Stomach smooth muscle (tissue), 2 donors: ENCODE measurements around the gene AARS2.

Experiments used
- H3K27ac ChIP-seq: one replicate; pipeline ENCODE4 v1.7.0; 2013; ENCODE audit warnings: mild to moderate bottlenecking, low read length, inconsistent platforms
- H3K27me3 ChIP-seq, 2 donors: one replicate each; pipeline ENCODE4 v1.7.0; 2013; ENCODE audit warnings: low read length in 2 of 2; ENCODE audit not compliant: insufficient read depth in 2 of 2, control insufficient read depth in 1 of 2
- H3K36me3 ChIP-seq, 2 donors: one replicate each; pipeline ENCODE4 v1.7.0; 2013; ENCODE audit warnings: low read length in 2 of 2; ENCODE audit not compliant: control insufficient read depth in 2 of 2, insufficient read depth in 2 of 2
- H3K4me1 ChIP-seq: one replicate; pipeline ENCODE4 v1.7.0; 2013; ENCODE audit warnings: low read length; ENCODE audit not compliant: control insufficient read depth, insufficient read depth
- H3K4me3 ChIP-seq, 2 donors: one replicate each; pipeline ENCODE4 v1.7.0; 2013; ENCODE audit warnings: low read length in 2 of 2
- H3K9ac ChIP-seq, 2 donors: one replicate each; pipeline ENCODE4 v1.7.0; 2013; ENCODE audit warnings: low read length in 2 of 2, mild to moderate bottlenecking in 1 of 2
- H3K9me3 ChIP-seq, 2 donors: one replicate each; pipeline ENCODE4 v1.7.0; 2013; ENCODE audit warnings: low read length in 2 of 2; ENCODE audit not compliant: control insufficient read depth in 2 of 2
- donor health status: healthy.
- donor health status: Pancreatic carcinoma.

The AARS2 gene

GRCh38 chr6:44310241-44310640, 2.9 kb downstream of the AARS2 start:
- Histone ChIP-seq H3K9ac (no peak overlapping the region), H3K4me1 (peaks cover 7% of the 10 kb centered on the region), H3K27ac (no peak overlapping the region), H3K9me3 (no peaks in the 10 kb centered on the region), H3K27me3 (no peaks in the 10 kb centered on the region), H3K4me3 (no peak overlapping the region), H3K36me3 (peaks cover 22 to 39% of the 10 kb centered on the region in 2 donors)

DNA sequence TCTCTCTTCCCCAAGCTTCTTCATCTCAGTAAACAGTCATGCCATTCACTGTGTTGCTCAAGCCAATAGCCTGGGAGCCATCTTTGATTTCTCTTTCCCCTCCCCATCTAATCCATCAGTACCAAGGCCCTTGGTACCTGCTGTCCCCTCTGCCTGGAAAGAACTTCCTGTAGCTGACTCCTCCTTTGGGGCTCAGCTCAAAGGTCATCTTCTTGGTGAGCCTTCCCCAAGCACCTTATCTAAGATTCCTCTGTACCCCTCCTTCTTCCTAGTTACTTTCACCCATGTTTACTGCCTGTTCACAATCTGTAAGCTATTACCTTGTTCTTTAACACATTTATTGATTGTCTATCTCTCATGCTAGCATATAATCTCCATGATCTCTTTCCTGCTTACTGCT, 3.5 kb downstream of the AARS2 start:
- Histone ChIP-seq H3K27ac (no peak overlapping the region), H3K9ac (no peak overlapping the region), H3K4me1 (peaks cover 7% of the 10 kb centered on the region), H3K36me3 (peaks cover 22 to 43% of the 10 kb centered on the region in 2 donors), H3K27me3 (no peaks in the 10 kb centered on the region), H3K4me3 (no peak overlapping the region), H3K9me3 (no peaks in the 10 kb centered on the region)

- H3K4me1 ChIP-seq: peaks cover 7% of the 10 kb centered on the region
- no peak overlapping the region for H3K9ac ChIP-seq
- no peak overlapping the region for H3K4me3 ChIP-seq
- H3K9me3 ChIP-seq: no peaks in the 10 kb centered on the region
- H3K27ac ChIP-seq: no peak overlapping the region
- no peaks in the 10 kb centered on the region for H3K27me3 ChIP-seq
- H3K36me3 ChIP-seq: peaks cover 22 to 47% of the 10 kb centered on the region in 2 donors
Observed at GRCh38 chr6:44309092-44309491, 4.1 kb downstream of the AARS2 start.

DNA sequence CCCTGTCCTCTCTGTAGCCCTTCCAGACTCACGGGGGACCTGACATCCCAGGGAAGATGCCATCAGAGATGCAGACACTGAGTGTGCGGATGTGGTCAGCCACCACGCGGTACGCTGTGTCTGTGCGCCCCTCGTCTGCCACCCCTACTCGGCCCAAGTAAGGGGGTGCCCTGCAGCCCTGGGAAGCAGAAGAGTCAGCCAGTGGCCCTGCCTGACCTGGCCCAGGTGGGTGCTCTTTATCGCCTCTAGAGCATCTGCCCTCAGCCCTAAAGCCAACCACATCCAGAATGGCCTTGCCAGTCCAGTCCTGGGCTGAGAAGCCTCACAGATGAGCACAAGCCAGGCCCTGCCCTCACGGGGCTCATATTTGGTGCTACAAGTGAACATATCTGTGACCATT, 5.9 kb downstream of the AARS2 start:
- H3K4me1 ChIP-seq: peaks cover 3% of the 10 kb centered on the region
- H3K9me3 ChIP-seq: no peaks in the 10 kb centered on the region
- H3K9ac ChIP-seq: no peak overlapping the region
- no peaks in the 10 kb centered on the region for H3K27me3 ChIP-seq
- H3K36me3 ChIP-seq: peaks cover 40 to 62% of the 10 kb centered on the region in 2 donors
- no peak overlapping the region for H3K27ac ChIP-seq
- H3K4me3 ChIP-seq: no peak overlapping the region

GRCh38 chr6:44306710-44307109, 6.4 kb downstream of the AARS2 start:
- Histone ChIP-seq H3K36me3 (peaks cover 42 to 66% of the 10 kb centered on the region in 2 donors), H3K27ac (no peak overlapping the region), H3K27me3 (no peaks in the 10 kb centered on the region), H3K9ac (no peak overlapping the region), H3K4me1 (no peaks in the 10 kb centered on the region), H3K4me3 (no peak overlapping the region), H3K9me3 (no peaks in the 10 kb centered on the region)

DNA sequence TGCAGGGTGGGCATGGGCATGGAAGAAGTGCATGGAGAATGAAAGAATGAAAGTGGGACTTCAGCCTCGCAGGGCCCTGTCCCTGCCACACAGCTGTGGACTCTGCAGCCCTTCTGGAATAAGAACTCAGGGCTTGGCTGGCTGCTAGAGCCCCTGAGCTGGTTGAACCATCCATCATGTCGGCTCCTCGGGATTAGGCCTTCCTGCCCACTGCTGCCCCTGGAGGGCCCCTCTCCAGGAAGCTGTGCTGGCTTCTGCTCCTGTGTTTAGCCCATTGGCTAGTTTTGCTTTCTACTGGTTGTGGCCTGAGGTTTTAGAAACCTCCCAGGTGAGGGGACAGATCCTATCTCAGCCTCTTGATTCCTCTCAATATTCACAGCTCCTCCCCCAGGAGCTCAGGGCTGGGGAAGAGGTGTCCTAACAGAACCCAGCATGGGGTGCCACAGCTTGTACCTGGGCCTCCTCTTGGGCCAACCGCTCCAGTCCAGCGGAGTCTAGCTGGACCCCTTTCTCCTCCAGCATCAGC, 7.9 kb downstream of the AARS2 start:
- no peak overlapping the region for H3K27ac ChIP-seq
- H3K9me3 ChIP-seq: no peaks in the 10 kb centered on the region

GRCh38 chr6:44304282-44305199, 8.6 kb downstream of the AARS2 start:
- H3K36me3 ChIP-seq: peaks cover 34 to 59% of the 10 kb centered on the region in 2 donors
- H3K9me3 ChIP-seq: no peaks in the 10 kb centered on the region
- no peak overlapping the region for H3K9ac ChIP-seq
- no peak overlapping the region for H3K27ac ChIP-seq
- H3K4me3 ChIP-seq: no peak overlapping the region
- no peaks in the 10 kb centered on the region for H3K27me3 ChIP-seq
- H3K4me1 ChIP-seq: no peaks in the 10 kb centered on the region

More for the DNA sequence above, 7.9 kb downstream of the AARS2 start:
- H3K36me3 ChIP-seq: peaks cover 40 to 64% of the 10 kb centered on the region in 2 donors
- no peak overlapping the region for H3K4me3 ChIP-seq
- H3K27me3 ChIP-seq: no peaks in the 10 kb centered on the region
- no peak overlapping the region for H3K9ac ChIP-seq
- no peaks in the 10 kb centered on the region for H3K4me1 ChIP-seq

- H3K4me1 ChIP-seq: no peaks in the 10 kb centered on the region
- H3K4me3 ChIP-seq: no peak overlapping the region
- no peaks in the 10 kb centered on the region for H3K9me3 ChIP-seq
- no peaks in the 10 kb centered on the region for H3K27me3 ChIP-seq
- H3K36me3 ChIP-seq: peaks cover 28 to 52% of the 10 kb centered on the region in 2 donors
- no peak overlapping the region for H3K27ac ChIP-seq
- no peak overlapping the region for H3K9ac ChIP-seq
Observed at GRCh38 chr6:44303842-44304241, 9.3 kb downstream of the AARS2 start.

GRCh38 chr6:44302856-44303255, 10.3 kb downstream of the AARS2 start:
- Histone ChIP-seq H3K4me3 (no peak overlapping the region), H3K36me3 (peaks cover 28 to 51% of the 10 kb centered on the region in 2 donors), H3K27ac (no peak overlapping the region), H3K9ac (no peak overlapping the region), H3K4me1 (peaks cover 2% of the 10 kb centered on the region), H3K27me3 (peaks cover under 1 to 3% of the 10 kb centered on the region in 2 donors), H3K9me3 (no peaks in the 10 kb centered on the region)

DNA sequence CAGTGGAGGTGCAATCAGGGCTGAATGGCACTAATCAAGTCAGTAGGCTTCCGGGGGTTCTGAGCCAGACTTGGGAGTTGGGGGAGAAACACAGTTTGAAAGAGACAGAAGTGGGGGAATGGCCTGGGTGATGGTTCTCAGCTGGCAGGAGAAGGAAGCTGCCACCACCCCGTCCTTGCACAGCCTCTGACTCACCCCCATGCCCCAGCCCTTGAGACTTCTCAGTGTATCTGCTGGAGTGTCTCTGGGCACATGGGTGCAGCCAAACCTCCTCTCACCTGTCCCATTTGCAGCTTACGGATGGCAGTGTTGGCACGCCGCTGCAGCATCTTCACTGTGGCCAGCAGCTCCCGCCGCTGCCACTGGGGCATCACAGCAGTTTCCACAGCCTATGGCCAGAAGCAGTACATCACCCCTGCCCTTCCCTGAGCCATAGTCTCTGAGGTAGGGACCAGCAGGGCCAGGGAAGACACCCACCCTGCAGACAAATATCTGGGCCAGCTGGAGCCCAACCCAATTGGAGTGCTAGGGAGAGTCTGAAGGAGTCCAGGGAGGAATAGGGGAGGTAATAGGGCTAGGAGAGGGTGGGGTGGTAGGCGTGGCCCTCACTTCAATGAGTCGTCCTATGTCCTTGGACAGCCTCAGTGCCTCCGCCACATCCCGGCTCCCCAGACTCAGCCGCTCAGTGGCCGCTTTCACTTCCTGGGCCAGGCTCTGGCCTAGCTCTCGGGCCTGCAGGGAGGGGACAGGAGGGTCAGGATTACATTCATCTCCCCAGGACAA, 11.2 kb downstream of the AARS2 start:
- no peaks in the 10 kb centered on the region for H3K9me3 ChIP-seq
- peaks cover 11% of the 10 kb centered on the region for H3K4me1 ChIP-seq
- H3K4me3 ChIP-seq: no peak overlapping the region
- no peak overlapping the region for H3K27ac ChIP-seq
- H3K36me3 ChIP-seq: peaks cover 28 to 49% of the 10 kb centered on the region in 2 donors
- peaks cover 5 to 9% of the 10 kb centered on the region in 2 donors for H3K27me3 ChIP-seq
- no peak overlapping the region for H3K9ac ChIP-seq
